Measurements from ENCODE around the gene NAA35.
A peak's percentile ranks its signal among the peaks of the same experiment; 100 is the strongest.
"Not testable (repeated sequence)": the region's sequence is repeated elsewhere in the genome, so short reads cannot be mapped to it uniquely, and the experiment has no call there.

Gene NAA35

DNA sequence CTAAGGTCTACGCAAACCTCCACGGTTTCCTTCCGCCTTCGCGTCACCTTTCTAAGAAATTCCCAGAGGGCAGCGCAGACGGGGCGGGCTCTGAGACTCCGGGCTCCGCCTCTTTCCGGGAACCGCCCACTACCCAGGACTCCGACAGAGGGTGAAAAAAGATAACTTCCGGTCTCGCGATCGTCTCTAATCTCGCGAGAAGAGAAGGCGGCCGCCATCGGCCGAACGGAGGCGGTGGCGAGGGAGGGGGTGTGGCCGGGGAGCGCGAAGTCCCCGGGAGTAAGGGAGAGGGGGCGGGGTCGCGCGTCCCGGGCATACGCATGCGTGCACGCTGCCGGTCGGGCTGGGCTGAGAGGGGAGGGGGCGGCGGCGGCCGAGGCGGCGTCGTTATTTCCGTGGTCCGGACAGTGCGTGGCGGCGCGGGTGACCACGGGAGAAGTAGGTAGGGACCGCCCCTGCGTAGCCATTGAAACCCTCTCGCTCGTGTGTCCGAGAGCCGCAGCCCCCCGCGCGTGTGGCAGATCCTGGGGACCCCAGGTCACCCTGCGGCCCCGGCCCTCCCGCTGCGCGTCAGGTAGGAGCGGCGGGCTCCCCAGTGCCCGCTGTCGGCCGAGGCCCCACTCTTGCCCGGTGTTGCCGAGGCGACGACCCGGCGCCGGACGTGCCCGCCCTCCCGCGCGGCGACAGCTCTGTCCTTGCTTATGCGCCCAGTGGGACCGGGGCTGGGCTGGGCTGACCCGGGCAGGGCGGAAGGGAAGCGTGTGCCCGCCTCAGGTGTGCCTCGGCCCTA is at the start of gene NAA35:
Gene NAA35, plus strand, starts transcription at position 315 of the 790 bp plus-strand sequence. CDS start 1,014 bp downstream, outside the sequence.
- peak; percentile 96 to 97 for DNase-seq

DNA sequence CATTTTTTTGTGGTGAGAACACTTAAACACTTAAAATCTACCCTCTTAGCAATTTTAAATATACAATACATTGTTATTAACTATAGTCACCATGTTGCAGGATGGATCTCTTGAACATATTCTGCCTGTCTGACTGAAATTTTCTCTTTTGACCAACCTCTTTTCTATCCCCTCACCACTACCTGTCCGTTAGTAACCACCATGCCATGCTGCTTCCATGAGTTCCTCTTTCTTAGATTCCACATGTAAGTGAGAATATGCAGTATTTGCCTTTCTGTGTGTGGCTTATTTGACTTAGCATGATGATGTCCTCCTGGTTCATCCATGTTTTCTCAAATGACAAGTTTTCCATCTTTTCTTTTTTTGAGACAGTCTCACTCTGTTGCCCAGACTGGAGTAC is 48.5 kb upstream of the NAA35 start:
- no peak for DNase-seq

DNA sequence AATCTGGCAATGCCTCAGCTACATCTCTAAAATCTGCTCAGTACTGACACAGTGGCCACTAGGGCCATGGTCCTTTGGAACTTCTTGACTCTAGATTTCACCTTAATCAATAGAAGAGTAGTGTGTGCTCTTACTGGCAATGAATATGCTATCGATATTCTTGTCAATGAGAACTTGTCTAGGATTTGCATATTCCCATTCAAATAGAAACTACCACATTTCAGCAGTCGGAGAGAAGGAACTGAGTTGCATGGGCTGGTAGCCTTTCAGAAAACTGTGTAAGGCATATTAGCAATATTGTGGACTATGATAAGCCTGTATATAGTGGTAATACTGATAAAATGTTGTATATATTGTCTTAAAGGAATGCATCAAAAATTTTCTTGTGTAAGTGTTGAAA is 45.3 kb upstream of the NAA35 start:
- no peak for DNase-seq

DNA sequence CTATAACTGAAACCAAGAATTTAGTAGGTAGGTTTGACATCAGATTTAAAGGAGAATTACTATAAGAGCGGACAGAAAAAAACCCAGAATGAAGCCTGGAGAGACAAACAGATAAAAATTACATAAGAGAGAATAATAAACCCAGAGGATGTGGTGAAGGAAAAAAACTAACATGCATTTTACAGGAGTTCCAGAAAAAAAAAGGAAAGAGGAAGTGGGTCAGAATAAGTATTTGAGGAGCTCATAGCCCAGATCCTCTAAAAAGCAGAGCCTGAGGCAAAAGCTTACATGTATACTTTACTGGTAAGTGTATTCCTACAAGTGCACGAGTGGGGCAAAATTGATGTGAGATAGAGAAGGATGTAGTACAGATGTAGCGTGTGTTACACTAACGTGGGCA is 43.1 kb upstream of the NAA35 start:
- DNase-seq: no peak

DNA sequence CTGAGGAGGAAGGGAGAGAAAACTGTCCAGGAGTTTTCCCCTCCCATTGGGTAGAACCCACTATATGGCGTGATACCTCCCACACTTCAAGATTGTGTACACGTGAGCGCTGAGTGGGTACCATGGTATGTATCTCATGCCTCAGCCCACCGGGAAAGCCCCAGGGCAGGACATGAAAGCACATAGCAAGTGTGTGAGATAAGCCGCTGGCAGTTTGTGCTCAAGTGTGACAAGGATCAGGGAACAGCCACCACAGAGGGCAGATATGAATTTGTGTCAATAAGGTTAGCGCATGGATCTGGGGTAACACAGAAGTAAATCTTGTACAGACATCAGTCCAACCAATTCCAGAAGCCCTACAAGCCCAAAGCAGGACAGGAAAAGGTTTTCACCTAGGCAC is 42.6 kb upstream of the NAA35 start:
- DNase-seq: no peak

DNA sequence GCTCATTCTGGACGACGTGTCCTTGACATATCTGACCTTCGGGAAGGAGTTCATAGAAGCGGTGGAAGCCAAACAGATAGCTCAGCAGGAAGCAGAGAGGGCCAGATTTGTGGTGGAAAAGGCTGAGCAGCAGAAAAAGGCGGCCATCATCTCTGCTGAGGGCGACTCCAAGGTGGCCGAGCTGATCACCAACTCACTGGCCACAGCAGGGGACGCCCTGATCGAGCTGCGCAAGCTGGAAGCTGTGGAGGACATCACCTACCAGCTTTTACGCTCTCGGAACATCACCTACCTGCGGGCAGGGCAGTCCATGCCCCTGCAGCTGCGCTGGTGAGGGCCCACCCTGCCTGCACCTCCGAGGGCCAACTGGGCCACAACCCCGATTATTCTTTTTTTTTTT is 41.6 kb upstream of the NAA35 start:
- DNase-seq: no peak

DNA sequence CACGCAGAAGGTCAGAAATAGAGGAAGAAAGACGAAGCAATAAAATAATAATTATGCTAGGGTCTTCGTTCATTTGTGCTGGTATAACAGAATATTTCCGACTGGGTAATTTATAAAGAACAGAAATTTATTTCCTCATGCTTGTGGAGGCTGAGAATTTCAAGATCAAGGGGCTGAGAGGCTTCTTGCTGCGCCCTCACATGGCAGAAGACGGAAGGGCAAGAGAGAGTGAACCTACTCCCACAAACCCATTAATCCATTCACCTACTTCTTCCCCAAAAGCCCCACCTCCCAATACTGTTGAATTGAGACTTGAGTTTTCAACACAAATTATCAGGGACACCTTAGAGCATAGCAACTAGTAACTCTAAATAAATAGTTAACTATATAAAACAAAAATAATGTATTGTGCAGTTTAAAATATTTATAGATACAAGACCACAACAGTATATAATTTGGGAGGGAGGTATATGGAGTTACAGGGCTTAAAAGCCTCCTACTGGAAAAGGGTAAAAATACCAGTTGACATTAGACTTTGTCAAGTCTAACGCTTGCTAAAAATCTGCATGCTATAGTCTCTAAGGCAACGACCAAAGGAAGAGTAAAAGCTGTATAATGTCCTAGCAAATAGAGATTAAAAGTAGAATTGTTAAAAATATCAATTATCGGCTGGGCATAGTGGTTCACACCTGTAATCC is 40.3 kb upstream of the NAA35 start:
- DNase-seq: no peak

DNA sequence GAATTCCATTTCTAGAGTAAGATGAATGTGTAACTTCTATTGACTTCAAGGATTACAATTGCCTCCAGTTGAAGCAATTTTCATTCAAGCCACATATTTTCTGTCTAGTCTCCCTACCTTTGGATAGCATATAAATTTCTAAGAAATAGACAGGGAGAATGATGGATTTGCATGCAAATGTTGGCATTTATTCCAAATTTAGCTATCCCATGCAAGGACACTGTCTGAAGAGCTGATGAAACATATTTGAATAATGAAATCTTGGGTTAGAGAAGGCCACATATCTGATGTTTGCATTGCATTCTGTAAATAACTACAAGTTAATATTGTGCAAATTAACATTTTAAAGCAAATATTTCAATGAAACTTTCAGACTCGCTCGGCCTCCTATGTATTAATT is 36.0 kb upstream of the NAA35 start:
- no peak for DNase-seq

DNA sequence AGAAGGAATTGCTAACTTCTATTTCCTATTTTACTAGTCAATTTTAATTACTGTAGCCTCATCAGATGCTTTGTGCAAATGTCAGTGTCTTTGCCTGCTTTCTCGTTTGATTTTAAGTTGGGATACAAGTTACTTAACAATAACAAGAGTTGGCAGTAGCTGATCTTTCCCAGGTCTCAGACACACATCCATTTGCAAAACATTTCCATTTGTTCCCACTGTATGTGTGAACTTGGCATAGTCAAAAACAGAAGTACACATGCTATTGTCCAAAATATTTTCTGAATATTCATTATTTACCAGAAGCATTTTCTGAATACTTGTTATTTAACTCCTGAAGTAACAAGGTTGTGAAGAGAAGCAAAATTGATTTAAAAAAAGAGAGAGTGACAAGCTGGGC is 35.0 kb upstream of the NAA35 start:
- no peak for DNase-seq

DNA sequence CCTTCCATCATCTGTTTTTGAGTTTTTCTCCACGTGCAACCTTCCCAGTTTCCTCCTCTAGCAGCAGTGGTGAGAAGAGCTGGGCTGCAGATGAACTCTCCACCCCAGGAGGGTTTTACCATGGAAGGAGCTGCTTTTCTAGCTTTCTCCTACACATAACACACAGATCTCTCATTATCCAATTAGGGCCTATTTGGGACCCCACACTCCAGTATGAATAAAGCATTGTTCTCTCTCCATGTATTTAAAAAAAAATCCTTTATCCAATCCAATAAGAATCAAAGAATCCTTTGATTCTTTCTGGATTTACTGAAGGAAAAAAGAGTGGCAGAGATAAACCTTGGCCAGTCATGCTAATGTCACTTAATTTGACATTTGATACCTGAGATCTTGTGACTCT is 31.6 kb upstream of the NAA35 start:
- DNase-seq: no peak

DNA sequence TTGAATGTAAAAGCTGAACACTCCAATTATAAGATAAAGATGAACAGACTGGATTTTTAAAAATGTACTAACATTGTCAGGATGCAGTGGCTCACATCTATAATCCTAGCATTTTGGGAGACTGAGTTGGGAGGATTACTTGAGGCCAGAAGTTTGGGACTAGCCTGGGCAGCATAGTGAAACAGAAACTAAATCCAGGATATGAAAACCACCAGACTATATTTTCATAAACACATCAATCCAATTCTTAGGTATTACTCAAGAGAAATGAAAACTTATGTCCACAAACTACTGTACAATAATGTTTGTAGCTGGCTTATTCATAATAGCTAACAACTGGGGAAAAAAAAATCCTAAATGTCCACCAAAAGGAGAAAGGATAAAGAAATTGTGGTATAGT is 26.8 kb upstream of the NAA35 start:
- no peak for DNase-seq

DNA sequence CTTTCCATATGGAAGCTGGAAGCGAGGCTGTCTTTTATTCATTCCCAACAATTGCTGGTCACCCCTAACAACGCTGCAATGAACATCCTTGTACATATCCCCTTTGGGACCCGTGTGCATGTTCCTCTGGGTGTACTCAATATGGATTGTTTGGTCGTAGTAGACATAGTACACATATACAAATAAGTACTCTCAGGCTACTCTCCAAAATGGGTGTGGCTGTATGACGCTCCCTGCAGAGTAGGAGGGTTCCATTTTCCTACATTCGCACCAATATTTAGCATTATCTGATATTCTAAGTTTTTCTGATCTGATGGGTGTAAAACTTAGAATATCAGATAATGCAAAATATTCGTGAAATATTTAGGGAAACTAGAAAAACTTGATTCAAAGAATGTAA is 23.2 kb upstream of the NAA35 start:
- no peak for DNase-seq

DNA sequence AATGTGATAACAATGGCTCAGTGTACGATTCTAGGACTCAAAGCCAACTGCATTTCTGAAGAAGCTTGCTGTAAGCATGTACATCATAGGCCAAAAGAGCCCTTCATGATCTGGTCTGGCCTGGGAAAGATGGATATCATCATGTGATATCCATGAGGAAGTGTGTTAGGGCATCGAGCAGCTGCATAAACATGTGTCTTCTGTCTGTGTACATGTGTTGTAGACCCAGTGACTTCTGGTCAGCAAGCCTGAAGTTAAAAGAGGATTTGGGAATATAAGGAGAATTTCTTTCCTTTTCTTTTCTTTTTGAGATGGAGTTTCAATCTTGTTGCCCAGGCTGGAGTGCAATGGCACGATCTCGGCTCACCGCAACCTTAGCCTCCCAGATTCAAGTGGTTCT is 15.5 kb upstream of the NAA35 start:
- no peak for DNase-seq

DNA sequence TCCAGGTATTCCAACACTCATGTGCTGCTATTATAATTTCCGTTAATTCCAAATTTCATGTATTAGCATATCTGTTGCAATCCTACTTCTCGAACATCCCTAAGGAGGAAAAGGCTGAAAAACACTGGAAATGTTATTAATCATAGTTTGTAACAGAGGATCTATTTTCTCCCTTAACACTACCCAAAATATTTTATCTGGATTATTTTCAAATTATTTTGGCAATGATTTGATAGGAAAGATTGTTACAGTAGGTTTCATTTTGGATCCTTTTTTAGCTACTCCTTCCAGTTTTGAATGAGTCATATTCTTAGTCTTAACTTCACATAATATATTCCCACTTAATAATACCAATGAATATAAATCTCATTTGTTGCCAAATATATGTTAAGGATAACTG is 13.9 kb upstream of the NAA35 start:
- no peak for DNase-seq

DNA sequence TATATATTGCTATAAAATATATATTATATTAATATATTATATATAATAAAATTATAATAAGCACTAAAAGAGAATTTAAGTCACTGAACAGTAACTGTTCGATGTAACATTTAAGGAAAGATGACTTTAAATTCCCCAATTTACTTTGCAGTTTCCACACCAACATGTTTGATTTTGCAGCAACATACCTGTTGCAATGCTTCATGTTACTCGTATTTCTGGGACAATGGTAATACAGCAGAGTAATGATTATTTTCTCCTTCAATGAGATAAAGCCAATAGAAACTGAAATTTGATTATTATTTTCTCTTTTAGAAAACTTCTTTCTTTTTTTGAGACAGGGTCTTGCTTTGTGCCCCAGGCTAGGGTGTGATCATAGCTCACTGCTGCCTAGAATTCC is 9.5 kb upstream of the NAA35 start:
- DNase-seq: no peak

DNA sequence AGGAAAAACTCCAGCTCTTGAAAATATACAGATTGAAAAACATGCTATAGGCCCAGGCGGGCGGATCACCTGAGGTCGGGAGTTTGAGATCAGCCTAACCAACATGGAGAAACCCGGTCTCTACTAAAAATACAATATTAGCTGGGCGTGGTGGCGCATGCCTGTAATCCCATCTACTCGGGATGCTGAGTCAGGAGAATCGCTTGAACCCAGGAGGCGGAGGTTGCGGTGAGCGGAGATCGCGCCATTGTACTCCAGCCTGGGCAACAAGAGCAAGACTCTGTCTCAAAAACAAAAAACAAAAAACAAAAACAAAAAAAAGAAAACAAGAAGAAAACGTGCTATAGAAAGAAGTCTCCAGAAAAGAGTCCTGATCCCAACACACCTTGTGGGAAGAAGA is 5.0 kb upstream of the NAA35 start:
- DNase-seq: not testable (repeated sequence)

DNA sequence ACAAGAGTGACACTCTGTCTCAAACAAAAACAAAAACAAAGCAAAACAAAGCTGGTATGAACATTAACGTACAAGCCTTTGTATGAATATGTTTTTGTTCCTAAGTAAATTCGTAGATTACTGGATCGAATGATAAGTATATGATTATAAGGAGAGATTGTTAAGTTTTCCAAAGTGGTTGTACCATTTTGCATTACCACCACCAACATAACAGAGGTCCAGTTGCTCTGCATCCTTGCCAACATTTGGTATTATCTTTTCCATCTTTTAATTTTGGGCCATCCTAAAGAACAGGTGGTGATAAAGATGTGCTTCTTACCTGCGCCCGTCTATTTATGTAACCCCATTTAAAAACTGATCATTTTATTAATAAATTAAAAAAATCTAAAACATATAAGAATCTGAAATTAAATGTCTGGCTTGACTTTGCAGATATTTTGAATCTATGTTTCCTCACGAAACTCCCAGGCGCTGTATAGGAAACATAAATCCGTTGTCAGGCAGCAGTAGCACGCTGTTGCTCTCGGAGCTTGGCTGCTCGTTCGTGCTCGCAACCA is 593 bp upstream of the NAA35 start:
- DNase-seq: no peak

DNA sequence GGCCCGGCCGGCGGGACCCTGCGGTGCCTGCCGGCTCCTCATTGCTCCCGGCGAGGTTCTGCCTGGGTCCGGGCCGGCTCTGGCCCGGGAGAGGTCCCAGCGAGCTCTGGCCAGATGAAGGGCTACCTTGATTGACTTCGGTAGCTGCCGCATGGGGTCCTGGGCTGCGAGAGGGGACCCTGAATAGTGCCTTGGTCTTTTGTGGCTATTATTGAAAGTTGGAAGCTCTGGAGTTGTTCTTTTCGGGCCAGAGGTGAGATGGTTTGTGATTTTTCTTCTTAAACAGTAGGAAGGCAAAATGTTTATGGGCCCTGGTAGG is 635 bp downstream of the NAA35 start:
- DNase-seq: no peak

DNA sequence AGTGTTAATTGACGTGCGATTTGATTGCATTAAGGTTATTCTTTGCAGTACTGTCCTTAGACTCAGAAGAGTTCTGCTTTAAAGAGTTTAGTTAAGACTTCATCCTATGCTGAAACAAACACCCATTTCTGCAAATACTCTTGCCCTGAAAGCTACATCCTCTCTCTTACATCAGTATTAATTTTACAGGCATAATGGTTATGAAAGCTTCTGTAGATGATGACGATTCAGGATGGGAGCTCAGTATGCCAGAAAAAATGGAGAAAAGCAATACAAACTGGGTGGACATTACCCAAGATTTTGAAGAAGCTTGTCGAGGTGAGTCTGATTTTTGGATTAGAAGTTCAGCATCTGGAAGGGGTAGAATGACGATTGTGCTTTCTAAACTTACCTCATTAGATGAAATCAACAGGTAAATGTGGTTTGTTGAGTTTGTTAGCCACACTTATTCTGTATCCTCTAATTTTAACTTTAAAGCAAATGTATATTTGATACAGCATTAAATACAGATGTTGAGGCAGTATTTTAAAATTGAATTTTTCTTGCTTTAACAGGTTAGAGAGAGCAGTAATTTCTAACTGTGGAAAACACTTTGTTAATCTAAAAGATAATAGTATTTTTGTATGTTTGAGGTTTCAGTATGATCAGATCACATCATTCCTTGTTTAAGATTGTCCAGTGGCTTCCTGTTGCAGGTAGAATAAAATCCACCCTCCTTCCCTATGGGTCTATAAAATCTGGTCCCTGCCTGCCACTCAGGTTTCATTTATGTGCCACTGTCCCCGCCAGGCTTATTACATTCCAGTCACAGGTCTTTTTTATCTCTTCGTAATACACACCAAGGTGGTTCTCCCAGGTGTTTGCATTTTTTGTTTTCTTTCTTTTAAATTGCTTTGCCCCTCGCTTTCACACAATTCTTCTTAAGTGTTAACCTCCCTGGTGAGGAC is 1.3 kb downstream of the NAA35 start:
- DNase-seq: no peak

DNA sequence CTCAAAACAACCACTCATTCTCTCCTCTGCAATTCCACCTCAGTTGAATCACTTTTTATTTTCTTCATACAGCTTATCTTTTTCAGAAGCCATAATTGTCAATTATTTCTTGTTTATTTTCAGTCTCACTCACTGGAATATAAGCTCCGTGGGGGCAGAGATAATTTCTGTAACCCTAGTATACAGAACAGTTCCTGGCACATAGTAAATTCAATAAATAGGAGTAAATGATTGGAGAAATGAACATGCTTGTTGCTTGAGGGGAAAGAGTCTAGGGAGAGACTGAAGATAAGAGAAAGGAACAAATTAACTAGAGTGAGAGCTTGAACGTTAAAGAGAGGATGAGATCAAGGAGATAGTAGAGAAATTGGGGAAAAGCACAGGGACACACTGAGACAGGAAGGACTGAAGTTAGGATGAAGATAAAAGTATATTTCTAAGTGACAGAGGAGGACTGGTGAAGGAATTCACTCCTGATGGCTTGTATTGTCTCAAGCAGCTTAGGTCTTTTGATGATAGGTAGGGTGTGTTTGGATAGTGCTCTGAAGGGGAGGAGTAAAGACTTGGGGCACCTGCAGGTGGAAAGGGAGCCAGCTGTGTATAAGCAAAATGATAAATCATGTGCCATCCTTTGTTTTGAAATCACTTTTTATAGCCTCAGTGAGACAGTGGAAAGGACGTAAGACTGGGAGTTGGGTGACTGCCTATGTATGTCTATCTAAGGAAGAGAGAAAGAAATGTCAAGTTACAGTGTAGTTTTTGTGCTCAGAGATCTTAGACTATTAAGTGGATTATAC is 2.2 kb downstream of the NAA35 start:
- no peak for DNase-seq

DNA sequence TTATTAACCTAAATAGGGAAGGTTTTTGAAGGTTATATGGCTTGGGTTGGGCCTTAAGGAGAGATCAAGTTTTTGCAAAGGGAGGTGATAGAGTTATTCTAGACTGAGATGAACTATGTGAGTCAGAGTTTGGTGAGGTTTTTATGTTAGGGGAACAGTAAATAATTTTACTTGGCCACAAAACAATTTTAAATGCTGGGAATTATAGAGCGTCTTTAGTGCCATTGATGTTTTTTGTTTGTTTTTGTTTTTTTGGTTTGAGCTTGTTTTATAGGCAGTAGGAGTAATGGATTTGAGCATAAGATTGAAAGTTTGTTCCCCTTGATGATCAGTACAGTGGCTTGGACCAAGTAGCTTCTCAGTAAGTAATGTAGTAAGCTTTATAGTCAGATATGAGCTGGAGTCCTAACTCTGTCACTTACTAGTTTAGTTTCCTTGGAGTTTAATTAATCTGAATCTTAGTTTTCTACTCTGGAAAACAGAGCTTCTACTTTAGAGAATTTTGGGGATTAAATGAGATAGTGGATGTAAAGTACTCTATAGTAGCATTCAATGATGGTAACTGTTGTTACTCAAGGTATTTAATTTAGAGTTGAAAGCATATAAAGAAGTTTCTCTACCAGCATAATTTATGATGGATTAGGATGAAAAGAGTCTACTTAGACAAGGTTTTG is 2.9 kb downstream of the NAA35 start:
- DNase-seq: no peak

DNA sequence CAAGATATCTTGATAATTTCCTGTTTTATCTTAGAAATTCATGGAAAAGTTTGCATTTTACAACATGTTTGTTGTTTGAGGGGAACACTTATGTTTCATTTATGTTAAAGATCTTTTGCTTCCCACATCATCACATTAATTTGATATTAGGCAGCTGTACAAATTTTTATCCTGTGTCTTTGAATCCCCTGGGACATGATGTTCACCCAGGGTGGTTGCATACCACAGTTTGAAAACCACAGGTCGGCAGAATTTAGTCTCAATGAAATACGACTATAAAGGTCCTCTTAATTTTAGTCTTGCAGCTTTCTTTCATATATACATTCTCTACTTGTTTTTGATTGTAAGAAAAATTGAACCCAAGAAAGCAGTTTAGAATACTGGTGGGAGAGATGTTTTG is 3.7 kb downstream of the NAA35 start:
- no peak for DNase-seq
